ENCODE measurements around the gene RASSF10.

Gene RASSF10

GRCh38 chr11:13003736-13004493, 5.2 kb upstream of the RASSF10 start:
- no peak for TF ChIP-seq CTCF (IDR thresholded peaks at IDR 0.05; ENCODE audit: low read depth, low read length)
- H3K27me3 ChIP-seq = peaks cover 7% of the 10 kb centered on the region

GRCh38 chr11:13007182-13008060, 1.7 kb upstream of the RASSF10 start:
- H3K4me3 ChIP-seq (ENCODE audit: low read depth, low read length) = no peak overlapping the region
- peaks cover 38% of the 10 kb centered on the region for H3K27me3 ChIP-seq
- H3K9me3 ChIP-seq = no peaks in the 10 kb centered on the region
- no peak for TF ChIP-seq CTCF (IDR thresholded peaks at IDR 0.05; ENCODE audit: low read depth, low read length)
- H3K4me1 ChIP-seq = no peaks in the 10 kb centered on the region
- H3K36me3 ChIP-seq = no peaks in the 10 kb centered on the region
- DNase-seq = no peak

More at GRCh38 chr11:13003736-13004493, 5.2 kb upstream of the RASSF10 start:
- H3K4me3 ChIP-seq (ENCODE audit: low read depth, low read length) = no peak overlapping the region
- H3K9me3 ChIP-seq = no peaks in the 10 kb centered on the region
- H3K4me1 ChIP-seq = no peaks in the 10 kb centered on the region
- no peaks in the 10 kb centered on the region for H3K36me3 ChIP-seq
- no peak for DNase-seq

- DNase-seq = no peak
- TF ChIP-seq CTCF (IDR thresholded peaks at IDR 0.05; ENCODE audit: low read depth, low read length) = no peak
- H3K36me3 ChIP-seq = no peaks in the 10 kb centered on the region
- no peak overlapping the region for H3K4me3 ChIP-seq (ENCODE audit: low read depth, low read length)
- H3K27me3 ChIP-seq = peaks cover 38% of the 10 kb centered on the region
- H3K9me3 ChIP-seq = no peaks in the 10 kb centered on the region
- H3K4me1 ChIP-seq = no peaks in the 10 kb centered on the region
These were observed 1.1 kb upstream of the RASSF10 start for GRCh38 chr11:13008061-13008435.

GRCh38 chr11:13009476-13009920, 382 bp downstream of the RASSF10 start:
- Histone ChIP-seq H3K4me3 (ENCODE audit: low read depth, low read length) (peak overlapping the region; percentile 47), H3K27me3 (peaks cover 38% of the 10 kb centered on the region)
- no peak for TF ChIP-seq CTCF (IDR thresholded peaks at IDR 0.05; ENCODE audit: low read depth, low read length)

GRCh38 chr11:13009921-13010748, 1.0 kb downstream of the RASSF10 start:
- TF ChIP-seq CTCF (IDR thresholded peaks at IDR 0.05; ENCODE audit: low read depth, low read length) = no peak
- peaks cover 38% of the 10 kb centered on the region for H3K27me3 ChIP-seq
- peak overlapping the region; percentile 47; the same call in 1 of the 2 replicates for H3K4me3 ChIP-seq (ENCODE audit: low read depth, low read length)
- no peaks in the 10 kb centered on the region for H3K9me3 ChIP-seq
- peak; percentile 10 for DNase-seq
- H3K4me1 ChIP-seq = no peaks in the 10 kb centered on the region
- H3K36me3 ChIP-seq = no peaks in the 10 kb centered on the region

More at GRCh38 chr11:13009476-13009920, 382 bp downstream of the RASSF10 start:
- H3K36me3 ChIP-seq = no peaks in the 10 kb centered on the region
- no peaks in the 10 kb centered on the region for H3K4me1 ChIP-seq
- H3K9me3 ChIP-seq = no peaks in the 10 kb centered on the region
- DNase-seq = no peak

All from BE2C (cell line).